ENCODE results near the gene HHIPL1. TPM values are rescaled to one million over a fixed set of nuclear protein-coding genes. Genes with fewer than 3 reads are reported as not detected.

Gene HHIPL1
- total and polyA plus RNA-seq, 2 of the 8 experiments (the other 6 are each of a cell fraction or from before 2014, with no cell fraction given), result 1.5 to 2.6 TPM

- no peak for TF ChIP-seq RNF2 (IDR thresholded peaks at IDR 0.05; ENCODE audit: borderline replicate concordance, low read depth, low read length, missing control alignments, poor library complexity, severe bottlenecking)
Measured at GRCh38 chr14:99724196-99724891, 79.4 kb downstream of the HHIPL1 start (continued).

All from H1 (cell line).